Measurements from ENCODE around the gene RAN.
"Not testable (repeated sequence)": the region's sequence is repeated elsewhere in the genome, so short reads cannot be mapped to it uniquely, and the experiment has no call there.

DNA sequence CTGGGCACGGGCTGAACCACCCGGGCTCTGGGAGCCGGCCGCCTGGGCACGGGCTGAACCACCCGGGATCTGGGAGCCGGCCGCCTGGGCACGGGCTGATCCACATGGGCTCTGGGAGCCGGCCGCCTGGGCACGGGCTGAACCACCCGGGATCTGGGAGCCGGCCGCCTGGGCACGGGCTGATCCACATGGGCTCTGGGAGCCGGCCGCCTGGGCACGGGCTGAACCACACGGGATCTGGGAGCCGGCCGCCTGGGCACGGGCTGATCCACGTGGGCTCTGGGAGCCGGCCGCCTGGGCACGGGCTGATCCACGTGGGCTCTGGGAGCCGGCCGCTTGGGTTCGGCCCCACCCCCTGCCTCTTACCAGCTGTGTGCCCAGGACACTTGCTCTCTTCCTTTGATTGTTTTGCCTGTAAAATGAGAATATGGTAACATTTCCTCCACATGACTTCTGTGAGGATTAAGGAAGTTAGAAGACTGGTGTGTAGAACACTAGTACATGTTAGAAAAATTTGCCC, 33.1 kb downstream of the RAN start:
- TF ChIP-seq, protein P1, sequence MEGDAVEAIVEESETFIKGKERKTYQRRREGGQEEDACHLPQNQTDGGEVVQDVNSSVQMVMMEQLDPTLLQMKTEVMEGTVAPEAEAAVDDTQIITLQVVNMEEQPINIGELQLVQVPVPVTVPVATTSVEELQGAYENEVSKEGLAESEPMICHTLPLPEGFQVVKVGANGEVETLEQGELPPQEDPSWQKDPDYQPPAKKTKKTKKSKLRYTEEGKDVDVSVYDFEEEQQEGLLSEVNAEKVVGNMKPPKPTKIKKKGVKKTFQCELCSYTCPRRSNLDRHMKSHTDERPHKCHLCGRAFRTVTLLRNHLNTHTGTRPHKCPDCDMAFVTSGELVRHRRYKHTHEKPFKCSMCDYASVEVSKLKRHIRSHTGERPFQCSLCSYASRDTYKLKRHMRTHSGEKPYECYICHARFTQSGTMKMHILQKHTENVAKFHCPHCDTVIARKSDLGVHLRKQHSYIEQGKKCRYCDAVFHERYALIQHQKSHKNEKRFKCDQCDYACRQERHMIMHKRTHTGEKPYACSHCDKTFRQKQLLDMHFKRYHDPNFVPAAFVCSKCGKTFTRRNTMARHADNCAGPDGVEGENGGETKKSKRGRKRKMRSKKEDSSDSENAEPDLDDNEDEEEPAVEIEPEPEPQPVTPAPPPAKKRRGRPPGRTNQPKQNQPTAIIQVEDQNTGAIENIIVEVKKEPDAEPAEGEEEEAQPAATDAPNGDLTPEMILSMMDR (IDR thresholded peaks at IDR 0.05; ENCODE audit: insufficient read depth, low read length), result not testable (repeated sequence)
- TF ChIP-seq, protein P2, sequence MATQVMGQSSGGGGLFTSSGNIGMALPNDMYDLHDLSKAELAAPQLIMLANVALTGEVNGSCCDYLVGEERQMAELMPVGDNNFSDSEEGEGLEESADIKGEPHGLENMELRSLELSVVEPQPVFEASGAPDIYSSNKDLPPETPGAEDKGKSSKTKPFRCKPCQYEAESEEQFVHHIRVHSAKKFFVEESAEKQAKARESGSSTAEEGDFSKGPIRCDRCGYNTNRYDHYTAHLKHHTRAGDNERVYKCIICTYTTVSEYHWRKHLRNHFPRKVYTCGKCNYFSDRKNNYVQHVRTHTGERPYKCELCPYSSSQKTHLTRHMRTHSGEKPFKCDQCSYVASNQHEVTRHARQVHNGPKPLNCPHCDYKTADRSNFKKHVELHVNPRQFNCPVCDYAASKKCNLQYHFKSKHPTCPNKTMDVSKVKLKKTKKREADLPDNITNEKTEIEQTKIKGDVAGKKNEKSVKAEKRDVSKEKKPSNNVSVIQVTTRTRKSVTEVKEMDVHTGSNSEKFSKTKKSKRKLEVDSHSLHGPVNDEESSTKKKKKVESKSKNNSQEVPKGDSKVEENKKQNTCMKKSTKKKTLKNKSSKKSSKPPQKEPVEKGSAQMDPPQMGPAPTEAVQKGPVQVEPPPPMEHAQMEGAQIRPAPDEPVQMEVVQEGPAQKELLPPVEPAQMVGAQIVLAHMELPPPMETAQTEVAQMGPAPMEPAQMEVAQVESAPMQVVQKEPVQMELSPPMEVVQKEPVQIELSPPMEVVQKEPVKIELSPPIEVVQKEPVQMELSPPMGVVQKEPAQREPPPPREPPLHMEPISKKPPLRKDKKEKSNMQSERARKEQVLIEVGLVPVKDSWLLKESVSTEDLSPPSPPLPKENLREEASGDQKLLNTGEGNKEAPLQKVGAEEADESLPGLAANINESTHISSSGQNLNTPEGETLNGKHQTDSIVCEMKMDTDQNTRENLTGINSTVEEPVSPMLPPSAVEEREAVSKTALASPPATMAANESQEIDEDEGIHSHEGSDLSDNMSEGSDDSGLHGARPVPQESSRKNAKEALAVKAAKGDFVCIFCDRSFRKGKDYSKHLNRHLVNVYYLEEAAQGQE (IDR thresholded peaks at IDR 0.05; ENCODE audit: insufficient replicate concordance, low read depth), result not testable (repeated sequence)
- not testable (repeated sequence) for TF ChIP-seq POLR2AphosphoS5, GABPA (IDR thresholded peaks at IDR 0.05; ENCODE audit: low read depth)

Measured in HL-60 (cell line).